SK-N-MC (cell line): ENCODE measurements around the gene KRT31.

Experiments
- EZH2 ChIP-seq: fragments of 200-600 bp; sonication (generic); IDR thresholded peaks from one replicate; pipeline ENCODE4 v1.6.1; 2017; ENCODE audit warnings: antibody characterized with exemption
- FOXP2 ChIP-seq: optimal IDR thresholded peaks from 2 replicates; pipeline ENCODE3; 2011; ENCODE audit warnings: mild to moderate bottlenecking, moderate library complexity; ENCODE audit not compliant: insufficient read depth; ENCODE audit errors: extremely low read length, control extremely low read depth

GRCh38 chr17:41395611-41396010, 1.8 kb downstream of the KRT31 start:
- no peak for TF ChIP-seq EZH2
- TF ChIP-seq FOXP2: no peak
